ENCODE data around the gene TSPAN31.
"Not testable (repeated sequence)": the region's sequence is repeated elsewhere in the genome, so short reads cannot be mapped to it uniquely, and the experiment has no call there.

Gene TSPAN31

GRCh38 chr12:57766464-57767304 lies 21.8 kb downstream of the TSPAN31 start, which contains the start of gene CYP27B1:
CYP27B1 (minus strand) TSS chr12:57767078; CDS start chr12:57767041, 37 bp downstream.
- Mint-ChIP-seq H3K27me3 (peaks cover 37 to 47% of the 10 kb centered on the region in 2 donors), H3K36me3 (ENCODE audit: insufficient read depth) (peaks cover 8% of the 10 kb centered on the region), H3K4me3 (peak within 1 kb of the TSS; percentile 84 to 91), H3K4me1 (ENCODE audit: low read depth in 2 of 2) (peaks cover 23 to 33% of the 10 kb centered on the region in 2 donors), H3K9me3 (no peaks in the 10 kb centered on the region), H3K27ac (no peak within 1 kb of the TSS)
- no peak for DNase-seq
- ATAC-seq (replicated peaks) = peak; percentile 33

GRCh38 chr12:57767305-57767698 lies 22.5 kb downstream of the TSPAN31 start:
- DNase-seq (no peak), ATAC-seq (replicated peaks) (no peak)
- peak overlapping the region in 1 of 2 donors; percentile 91 for H3K4me3 Mint-ChIP-seq
- peaks cover 37 to 47% of the 10 kb centered on the region in 2 donors for H3K27me3 Mint-ChIP-seq
- H3K27ac Mint-ChIP-seq = no peak overlapping the region
- H3K36me3 Mint-ChIP-seq (ENCODE audit: insufficient read depth) = peaks cover 13% of the 10 kb centered on the region
- H3K9me3 Mint-ChIP-seq = no peaks in the 10 kb centered on the region
- H3K4me1 Mint-ChIP-seq (ENCODE audit: low read depth in 2 of 2) = peaks cover 26 to 36% of the 10 kb centered on the region in 2 donors

- peaks cover 13% of the 10 kb centered on the region for H3K36me3 Mint-ChIP-seq (ENCODE audit: insufficient read depth)
Observed at GRCh38 chr12:57767876-57768275, 23.0 kb downstream of the TSPAN31 start.

GRCh38 chr12:57769594-57769993 lies 24.8 kb downstream of the TSPAN31 start:
- no peak for DNase-seq
- Mint-ChIP-seq H3K27ac (no peak overlapping the region), H3K4me3 (peak overlapping the region in 1 of 2 donors; percentile 48), H3K9me3 (no peaks in the 10 kb centered on the region), H3K27me3 (peaks cover 22 to 29% of the 10 kb centered on the region in 2 donors), H3K36me3 (ENCODE audit: insufficient read depth) (peaks cover 19% of the 10 kb centered on the region), H3K4me1 (ENCODE audit: low read depth in 2 of 2) (peaks cover 32 to 33% of the 10 kb centered on the region in 2 donors)
- ATAC-seq (replicated peaks) = no peak

More at GRCh38 chr12:57767876-57768275, 23.0 kb downstream of the TSPAN31 start:
- ATAC-seq (replicated peaks) = no peak
- peaks cover 30 to 38% of the 10 kb centered on the region in 2 donors for H3K4me1 Mint-ChIP-seq (ENCODE audit: low read depth in 2 of 2)
- peak overlapping the region in 1 of 2 donors; percentile 8 for H3K27ac Mint-ChIP-seq
- H3K9me3 Mint-ChIP-seq = no peaks in the 10 kb centered on the region
- H3K4me3 Mint-ChIP-seq = no peak overlapping the region
- DNase-seq = no peak
- peaks cover 37 to 46% of the 10 kb centered on the region in 2 donors for H3K27me3 Mint-ChIP-seq

DNA sequence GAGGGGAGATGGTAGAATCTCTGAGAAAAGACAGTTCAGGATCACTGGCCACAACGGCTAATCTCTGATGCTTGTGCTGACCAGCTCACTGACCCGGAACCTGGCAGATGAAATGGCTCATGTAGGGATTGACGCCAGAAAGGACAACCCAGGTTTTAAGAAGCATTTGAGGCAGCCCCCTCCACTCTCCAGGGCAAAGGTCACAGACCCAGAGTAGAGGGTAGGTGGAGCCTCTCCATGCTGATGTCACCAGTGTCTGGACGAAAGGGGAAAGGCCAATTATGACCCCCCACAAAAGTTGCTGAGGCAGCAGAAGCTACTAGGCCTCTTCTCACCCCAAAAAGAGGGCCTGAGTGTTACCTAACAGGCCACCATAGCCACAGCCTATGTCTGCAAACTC lies 25.9 kb downstream of the TSPAN31 start:
- Mint-ChIP-seq H3K27me3 (peaks cover 10 to 18% of the 10 kb centered on the region in 2 donors), H3K36me3 (ENCODE audit: insufficient read depth) (peaks cover 20% of the 10 kb centered on the region), H3K27ac (peak overlapping the region in 1 of 2 donors; percentile 20), H3K4me3 (peak overlapping the region in 1 of 2 donors; percentile 96), H3K4me1 (ENCODE audit: low read depth in 2 of 2) (peaks cover 21% of the 10 kb centered on the region in 2 donors), H3K9me3 (no peaks in the 10 kb centered on the region)
- ATAC-seq (replicated peaks) = no peak
- no peak for DNase-seq

GRCh38 chr12:57771236-57771872 lies 26.5 kb downstream of the TSPAN31 start:
- peak in 2 of 3 experiments; percentile 62 to 72 for DNase-seq
- ATAC-seq (replicated peaks) = peak; percentile 66
- Mint-ChIP-seq H3K36me3 (ENCODE audit: insufficient read depth) (peaks cover 19% of the 10 kb centered on the region), H3K4me1 (ENCODE audit: low read depth in 2 of 2) (peaks cover 18 to 19% of the 10 kb centered on the region in 2 donors), H3K4me3 (peak overlapping the region; percentile 96 to 99), H3K9me3 (no peaks in the 10 kb centered on the region), H3K27me3 (peaks cover 6 to 12% of the 10 kb centered on the region in 2 donors), H3K27ac (peak overlapping the region; percentile 93 to 97)

DNA sequence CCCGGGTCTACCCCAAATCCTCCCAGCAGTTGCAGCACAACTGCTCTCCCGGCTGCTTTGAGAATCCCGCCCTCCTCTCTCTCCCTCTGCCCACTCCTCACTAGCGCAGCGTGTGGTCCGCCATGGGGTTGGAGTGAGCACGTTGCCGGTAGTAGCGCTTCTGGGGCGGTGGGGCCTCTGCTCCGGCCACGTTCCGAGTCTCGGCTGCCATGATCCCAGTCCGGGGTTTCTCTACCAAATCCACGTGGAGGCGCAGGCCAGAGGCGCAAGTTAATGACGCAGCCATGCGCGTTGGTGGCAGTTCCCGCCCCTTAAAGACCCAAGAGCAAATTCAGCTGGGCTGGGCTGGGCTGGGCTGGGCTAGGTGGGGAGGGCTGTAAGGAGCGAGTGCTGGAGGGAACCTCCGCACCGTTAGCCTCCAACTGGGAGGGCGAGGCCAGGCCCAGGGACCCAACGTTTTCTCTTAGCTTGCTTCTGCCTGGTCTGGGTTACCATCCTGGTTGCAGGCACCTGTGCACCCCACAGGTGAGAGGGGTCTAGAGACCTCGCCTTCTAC lies 27.1 kb downstream of the TSPAN31 start, which contains the start of gene METTL1:
TSS of gene METTL1 (minus strand) at position 233 of the 556 bp plus-strand sequence. CDS start at position 211, 22 bp downstream.
- peaks cover 0 to 6% of the 10 kb centered on the region in 2 donors for H3K27me3 Mint-ChIP-seq
- H3K36me3 Mint-ChIP-seq (ENCODE audit: insufficient read depth) = peaks cover 19% of the 10 kb centered on the region
- peak; percentile 83 to 85 (median 84) for DNase-seq
- peaks cover 14% of the 10 kb centered on the region in 2 donors for H3K4me1 Mint-ChIP-seq (ENCODE audit: low read depth in 2 of 2)
- ATAC-seq (replicated peaks) = peak; percentile 92
- peak within 1 kb of the TSS; percentile 96 to 99 for H3K4me3 Mint-ChIP-seq
- H3K27ac Mint-ChIP-seq = peak within 1 kb of the TSS; percentile 93 to 97
- H3K9me3 Mint-ChIP-seq = no peaks in the 10 kb centered on the region

GRCh38 chr12:57772429-57773322 lies 27.8 kb downstream of the TSPAN31 start, which contains the start of gene EEF1AKMT3:
EEF1AKMT3 (plus strand) TSS chr12:57772614; CDS start chr12:57772725, 111 bp downstream.
- peak; percentile 13 for ATAC-seq (replicated peaks)
- H3K4me1 Mint-ChIP-seq (ENCODE audit: low read depth in 2 of 2) = peaks cover 14% of the 10 kb centered on the region in 2 donors
- no peaks in the 10 kb centered on the region for H3K9me3 Mint-ChIP-seq
- peak within 1 kb of the TSS; percentile 93 to 97 for H3K27ac Mint-ChIP-seq
- peaks cover 19% of the 10 kb centered on the region for H3K36me3 Mint-ChIP-seq (ENCODE audit: insufficient read depth)
- H3K4me3 Mint-ChIP-seq = peak within 1 kb of the TSS; percentile 96 to 99
- DNase-seq = no peak
- no peaks in the 10 kb centered on the region for H3K27me3 Mint-ChIP-seq

GRCh38 chr12:57774634-57775033 lies 29.8 kb downstream of the TSPAN31 start:
- H3K27ac Mint-ChIP-seq; DNase-seq; ATAC-seq (replicated peaks); H3K27me3 Mint-ChIP-seq; H3K4me3 Mint-ChIP-seq; H3K9me3 Mint-ChIP-seq: not testable (repeated sequence)
- Mint-ChIP-seq H3K4me1 (ENCODE audit: low read depth in 2 of 2) (peaks cover 14 to 15% of the 10 kb centered on the region in 2 donors), H3K36me3 (ENCODE audit: insufficient read depth) (peaks cover 22% of the 10 kb centered on the region)

DNA sequence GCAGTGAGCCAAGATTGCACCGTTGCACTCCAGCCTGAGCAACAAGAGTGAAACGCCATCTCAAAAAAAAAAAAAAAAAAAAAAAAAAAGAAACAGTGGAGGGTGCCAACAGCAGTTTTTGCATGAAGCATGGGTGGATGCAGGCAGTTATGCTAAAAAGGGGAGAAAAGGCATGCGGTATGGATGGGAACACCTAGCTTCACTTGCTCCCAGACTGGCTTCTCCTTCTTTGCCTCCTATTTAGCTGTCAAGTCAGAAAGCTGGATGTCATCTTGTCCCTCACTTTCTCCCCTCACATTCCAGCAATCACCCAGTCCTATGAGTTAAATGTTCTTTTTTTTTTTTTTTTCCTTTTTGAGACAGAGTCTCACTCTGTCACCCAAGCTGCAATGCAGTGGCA lies 30.2 kb downstream of the TSPAN31 start:
- DNase-seq (no peak), ATAC-seq (replicated peaks) (no peak)
- Mint-ChIP-seq H3K4me3 (no peak overlapping the region), H3K27me3 (no peaks in the 10 kb centered on the region), H3K27ac (no peak overlapping the region), H3K36me3 (ENCODE audit: insufficient read depth) (peaks cover 18% of the 10 kb centered on the region), H3K4me1 (ENCODE audit: low read depth in 2 of 2) (peaks cover 14 to 15% of the 10 kb centered on the region in 2 donors), H3K9me3 (no peaks in the 10 kb centered on the region)

- Mint-ChIP-seq H3K27ac (no peak overlapping the region), H3K9me3 (no peaks in the 10 kb centered on the region), H3K4me1 (ENCODE audit: low read depth in 2 of 2) (peaks cover 19 to 21% of the 10 kb centered on the region in 2 donors), H3K4me3 (no peak overlapping the region), H3K36me3 (ENCODE audit: insufficient read depth) (peaks cover 21% of the 10 kb centered on the region), H3K27me3 (no peaks in the 10 kb centered on the region)
- DNase-seq (no peak), ATAC-seq (replicated peaks) (no peak)
Observed at GRCh38 chr12:57775563-57776246, 30.9 kb downstream of the TSPAN31 start.

GRCh38 chr12:57776247-57776587 lies 31.4 kb downstream of the TSPAN31 start:
- Mint-ChIP-seq H3K4me3 (no peak overlapping the region), H3K27me3 (no peaks in the 10 kb centered on the region), H3K27ac (no peak overlapping the region), H3K36me3 (ENCODE audit: insufficient read depth) (peaks cover 21% of the 10 kb centered on the region), H3K4me1 (ENCODE audit: low read depth in 2 of 2) (peaks cover 19 to 21% of the 10 kb centered on the region in 2 donors), H3K9me3 (no peaks in the 10 kb centered on the region)
- DNase-seq (no peak), ATAC-seq (replicated peaks) (no peak)

Measured in effector memory CD8-positive, alpha-beta T cell (primary cell).